Neural cell (in vitro differentiated cells): ENCODE measurements around the gene SSUH2. TPM values are rescaled to one million over a fixed set of nuclear protein-coding genes. Genes with fewer than 3 reads are reported as not detected.

Experiments used
- H2AFZ ChIP-seq: fragments of 200-600, 300-800 bp; sonication (generic), shearing (Covaris generic); 2 replicates; pipeline ENCODE4 v1.6.0; 2014; ENCODE audit warnings: low read depth, mild to moderate bottlenecking, antibody characterized with exemption, low read length, moderate library complexity
- H3F3A ChIP-seq: fragments of 200-600 bp; shearing (Covaris generic); 2 replicates; pipeline ENCODE4 v1.6.1; 2016; ENCODE audit warnings: mild to moderate bottlenecking, moderate library complexity, mixed read lengths, antibody characterized with exemption, low read length; ENCODE audit not compliant: insufficient read depth, poor library complexity, severe bottlenecking
- H3K27ac ChIP-seq: fragments of 200-600, 300-800 bp; sonication (generic), shearing (Covaris generic); 2 replicates; pipeline ENCODE4 v1.5.1; 2014; ENCODE audit warnings: mild to moderate bottlenecking, low read length, moderate library complexity
- H3K27me3 ChIP-seq: fragments of 300-800, 200-600 bp; sonication (generic), shearing (Covaris generic); 2 replicates; pipeline ENCODE4 v1.6.0; 2014; ENCODE audit warnings: mild to moderate bottlenecking, low read depth, low read length, moderate library complexity; ENCODE audit not compliant: insufficient read depth
- H3K36me3 ChIP-seq: fragments of 300-800, 200-600 bp; sonication (generic), shearing (Covaris generic); 2 replicates; pipeline ENCODE4 v1.5.1; 2014; ENCODE audit warnings: mild to moderate bottlenecking, antibody characterized with exemption, low read length, moderate library complexity; ENCODE audit not compliant: insufficient read depth
- H3K4me2 ChIP-seq: fragments of 300-800, 200-600 bp; sonication (generic), shearing (Covaris generic); 2 replicates; pipeline ENCODE4 v1.6.0; 2014; ENCODE audit warnings: mild to moderate bottlenecking, low read length
- H3K4me3 ChIP-seq: fragments of 300-800, 200-600 bp; sonication (generic), shearing (Covaris generic); 2 replicates; pipeline ENCODE4 v1.5.1; 2014; ENCODE audit warnings: mild to moderate bottlenecking, low read length, moderate library complexity
- H3K79me2 ChIP-seq: fragments of 200-600 bp; shearing (Covaris generic); replicated peaks from 2 replicates; pipeline ENCODE4 v1.6.0; 2014; ENCODE audit warnings: mild to moderate bottlenecking, low read length, moderate library complexity; ENCODE audit not compliant: insufficient read depth
- H3K9ac ChIP-seq: fragments of 300-800, 200-600 bp; sonication (generic), shearing (Covaris generic); 2 replicates; pipeline ENCODE4 v1.6.1; 2016; ENCODE audit warnings: mild to moderate bottlenecking, low read length, mixed read lengths
- H3K9me2 ChIP-seq: fragments of 200-600 bp; shearing (Covaris generic); 2 replicates; pipeline ENCODE4 v1.6.1; 2016; ENCODE audit warnings: mild to moderate bottlenecking, low read length, mixed read lengths; ENCODE audit not compliant: insufficient read depth
- H3K9me3 ChIP-seq: fragments of 200-600, 300-800 bp; sonication (generic), shearing (Covaris generic); 2 replicates; pipeline ENCODE4 v1.6.1; 2016; ENCODE audit warnings: mild to moderate bottlenecking, mixed run types, low read length, moderate library complexity, mixed read lengths
- H4K20me1 ChIP-seq: fragments of 200-600 bp; shearing (Covaris generic); 2 replicates; pipeline ENCODE4 v1.6.1; 2016; ENCODE audit warnings: mild to moderate bottlenecking, mixed run types; ENCODE audit not compliant: insufficient read depth
- EP300 ChIP-seq: fragments of 450-650 bp; conservative IDR thresholded peaks from 2 replicates; pipeline ENCODE4 v1.6.1; 2014; ENCODE audit warnings: antibody characterized with exemption, mild to moderate bottlenecking, moderate library complexity; ENCODE audit not compliant: poor library complexity, severe bottlenecking
- EZH2 ChIP-seq: fragments of 200-600, 300-800 bp; shearing (Covaris generic), sonication (generic); IDR thresholded peaks from 2 replicates; pipeline ENCODE4 v1.6.1; 2014; ENCODE audit warnings: antibody characterized with exemption, low read length, borderline replicate concordance, mild to moderate bottlenecking; ENCODE audit not compliant: insufficient read depth, poor library complexity, severe bottlenecking
- MXI1 ChIP-seq: fragments of 450-650 bp; conservative IDR thresholded peaks from 2 replicates; pipeline ENCODE4 v1.6.1; 2014; ENCODE audit warnings: antibody characterized with exemption, mild to moderate bottlenecking; ENCODE audit not compliant: poor library complexity, severe bottlenecking
- POLR2AphosphoS5 ChIP-seq: IDR thresholded peaks from 2 replicates; pipeline ENCODE4 v1.6.1; 2012
- RAD21 ChIP-seq: fragments of 450-650 bp; conservative IDR thresholded peaks from 2 replicates; pipeline ENCODE4 v1.6.1; 2014; ENCODE audit warnings: antibody characterized with exemption, mild to moderate bottlenecking, moderate library complexity
- SMC3 ChIP-seq: fragments of 450-650 bp; conservative IDR thresholded peaks from 2 replicates; pipeline ENCODE4 v1.6.1; 2014; ENCODE audit warnings: antibody characterized with exemption, mild to moderate bottlenecking, moderate library complexity; ENCODE audit not compliant: poor library complexity
- TAF1 ChIP-seq: IDR thresholded peaks from 2 replicates; pipeline ENCODE4 v1.6.1; 2012; ENCODE audit warnings: low read depth
- polyA plus RNA-seq: library from polyadenylated mRNA; depleted of rRNA; stranded (reverse); fragments of >200 nt; gene quantifications from 2 replicates; pipeline ENCODE4 v1.2.3, GENCODE V29; 2014
- TF ChIP-seq, protein P1 (sequence below): IDR thresholded peaks from 2 replicates; pipeline ENCODE4 v1.6.1; 2012; ENCODE audit warnings: borderline replicate concordance
- TF ChIP-seq, protein P2 (sequence below): fragments of 450-650 bp; IDR thresholded peaks from 2 replicates; pipeline ENCODE4 v1.5.1; 2014; ENCODE audit warnings: antibody characterized with exemption, mild to moderate bottlenecking, moderate library complexity; ENCODE audit not compliant: poor library complexity, severe bottlenecking

SSUH2 gene
- polyA plus RNA-seq, 1 donor from 2014 or later, result 0.88 TPM

DNA sequence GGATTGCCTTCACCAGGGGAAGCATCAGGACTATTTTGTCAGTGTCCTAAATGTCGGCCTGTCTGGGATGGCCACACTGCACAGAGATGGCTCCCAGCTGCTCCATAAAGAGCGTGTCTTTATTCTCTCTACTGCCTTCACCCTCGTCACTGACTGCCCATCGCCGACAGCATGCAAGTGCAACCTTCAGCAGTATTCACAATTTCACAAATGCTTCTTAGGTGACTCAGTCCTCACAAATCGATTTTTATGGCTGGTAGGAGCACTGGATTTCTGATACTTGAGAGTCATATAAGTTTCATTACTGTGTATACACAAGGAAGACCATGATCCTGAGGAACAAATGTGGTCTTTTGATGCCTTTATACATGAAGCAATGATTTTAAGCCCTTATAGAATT, 1.1 kb upstream of the SSUH2 start:
- H3K4me2 ChIP-seq, result no peak overlapping the region
- no peak for TF ChIP-seq EZH2
- no peak for TF ChIP-seq RAD21
- TF ChIP-seq TAF1, result no peak
- no peak for TF ChIP-seq EP300
- TF ChIP-seq SMC3, result no peak
- TF ChIP-seq, protein P1, sequence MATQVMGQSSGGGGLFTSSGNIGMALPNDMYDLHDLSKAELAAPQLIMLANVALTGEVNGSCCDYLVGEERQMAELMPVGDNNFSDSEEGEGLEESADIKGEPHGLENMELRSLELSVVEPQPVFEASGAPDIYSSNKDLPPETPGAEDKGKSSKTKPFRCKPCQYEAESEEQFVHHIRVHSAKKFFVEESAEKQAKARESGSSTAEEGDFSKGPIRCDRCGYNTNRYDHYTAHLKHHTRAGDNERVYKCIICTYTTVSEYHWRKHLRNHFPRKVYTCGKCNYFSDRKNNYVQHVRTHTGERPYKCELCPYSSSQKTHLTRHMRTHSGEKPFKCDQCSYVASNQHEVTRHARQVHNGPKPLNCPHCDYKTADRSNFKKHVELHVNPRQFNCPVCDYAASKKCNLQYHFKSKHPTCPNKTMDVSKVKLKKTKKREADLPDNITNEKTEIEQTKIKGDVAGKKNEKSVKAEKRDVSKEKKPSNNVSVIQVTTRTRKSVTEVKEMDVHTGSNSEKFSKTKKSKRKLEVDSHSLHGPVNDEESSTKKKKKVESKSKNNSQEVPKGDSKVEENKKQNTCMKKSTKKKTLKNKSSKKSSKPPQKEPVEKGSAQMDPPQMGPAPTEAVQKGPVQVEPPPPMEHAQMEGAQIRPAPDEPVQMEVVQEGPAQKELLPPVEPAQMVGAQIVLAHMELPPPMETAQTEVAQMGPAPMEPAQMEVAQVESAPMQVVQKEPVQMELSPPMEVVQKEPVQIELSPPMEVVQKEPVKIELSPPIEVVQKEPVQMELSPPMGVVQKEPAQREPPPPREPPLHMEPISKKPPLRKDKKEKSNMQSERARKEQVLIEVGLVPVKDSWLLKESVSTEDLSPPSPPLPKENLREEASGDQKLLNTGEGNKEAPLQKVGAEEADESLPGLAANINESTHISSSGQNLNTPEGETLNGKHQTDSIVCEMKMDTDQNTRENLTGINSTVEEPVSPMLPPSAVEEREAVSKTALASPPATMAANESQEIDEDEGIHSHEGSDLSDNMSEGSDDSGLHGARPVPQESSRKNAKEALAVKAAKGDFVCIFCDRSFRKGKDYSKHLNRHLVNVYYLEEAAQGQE, result no peak
- TF ChIP-seq, protein P2, sequence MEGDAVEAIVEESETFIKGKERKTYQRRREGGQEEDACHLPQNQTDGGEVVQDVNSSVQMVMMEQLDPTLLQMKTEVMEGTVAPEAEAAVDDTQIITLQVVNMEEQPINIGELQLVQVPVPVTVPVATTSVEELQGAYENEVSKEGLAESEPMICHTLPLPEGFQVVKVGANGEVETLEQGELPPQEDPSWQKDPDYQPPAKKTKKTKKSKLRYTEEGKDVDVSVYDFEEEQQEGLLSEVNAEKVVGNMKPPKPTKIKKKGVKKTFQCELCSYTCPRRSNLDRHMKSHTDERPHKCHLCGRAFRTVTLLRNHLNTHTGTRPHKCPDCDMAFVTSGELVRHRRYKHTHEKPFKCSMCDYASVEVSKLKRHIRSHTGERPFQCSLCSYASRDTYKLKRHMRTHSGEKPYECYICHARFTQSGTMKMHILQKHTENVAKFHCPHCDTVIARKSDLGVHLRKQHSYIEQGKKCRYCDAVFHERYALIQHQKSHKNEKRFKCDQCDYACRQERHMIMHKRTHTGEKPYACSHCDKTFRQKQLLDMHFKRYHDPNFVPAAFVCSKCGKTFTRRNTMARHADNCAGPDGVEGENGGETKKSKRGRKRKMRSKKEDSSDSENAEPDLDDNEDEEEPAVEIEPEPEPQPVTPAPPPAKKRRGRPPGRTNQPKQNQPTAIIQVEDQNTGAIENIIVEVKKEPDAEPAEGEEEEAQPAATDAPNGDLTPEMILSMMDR, result no peak
- TF ChIP-seq POLR2AphosphoS5, result no peak
- no peak for TF ChIP-seq MXI1
- H3K79me2 ChIP-seq, result no peaks in the 10 kb centered on the region
- no peaks in the 10 kb centered on the region for H3K9me3 ChIP-seq
- H3K27me3 ChIP-seq, result no peaks in the 10 kb centered on the region
- no peak overlapping the region for H2AFZ ChIP-seq
- no peaks in the 10 kb centered on the region for H3K36me3 ChIP-seq
- H3K9me2 ChIP-seq, result no peaks in the 10 kb centered on the region
- H3K27ac ChIP-seq, result no peak overlapping the region
- H3F3A ChIP-seq, result no peaks in the 10 kb centered on the region
- no peak overlapping the region for H3K4me3 ChIP-seq
- H4K20me1 ChIP-seq, result no peaks in the 10 kb centered on the region
- H3K9ac ChIP-seq, result no peak overlapping the region

DNA sequence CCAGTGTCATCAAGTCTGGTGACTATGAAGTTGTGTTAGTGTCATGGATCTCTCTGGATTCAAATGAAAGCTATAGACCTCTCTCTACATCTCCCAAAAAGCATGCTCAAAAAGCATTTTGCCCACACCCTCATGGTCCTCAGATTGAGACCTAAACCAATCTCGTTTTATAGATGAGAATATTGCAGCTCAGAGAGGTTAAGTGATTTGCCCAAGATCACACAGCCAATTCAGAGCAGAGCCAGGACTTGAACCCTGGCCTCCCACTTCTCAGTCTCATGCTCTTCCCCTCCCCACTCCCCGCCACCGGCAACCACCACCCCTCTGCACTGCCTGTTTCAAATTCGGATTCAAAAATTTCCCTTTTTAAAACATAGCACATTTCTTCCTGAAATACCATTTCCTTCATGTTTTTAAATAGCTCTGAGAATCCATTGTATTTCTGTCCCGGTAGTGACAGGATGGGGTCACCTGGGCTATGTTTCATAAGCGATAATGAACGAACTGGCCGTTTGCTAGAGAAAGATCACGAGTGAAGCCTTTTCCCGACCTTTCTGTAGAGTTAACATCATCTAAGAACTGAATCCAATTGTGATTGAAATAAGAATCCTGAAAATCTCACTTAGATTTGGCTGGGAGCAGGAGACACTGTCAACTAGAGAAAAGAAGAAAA, 769 bp downstream of the SSUH2 start:
- Histone ChIP-seq H3K79me2 (no peaks in the 10 kb centered on the region), H3K4me2 (no peak overlapping the region)

More for the DNA sequence above, 769 bp downstream of the SSUH2 start:
- no peak overlapping the region for H2AFZ ChIP-seq
- H3K9me3 ChIP-seq, result no peaks in the 10 kb centered on the region
- H3F3A ChIP-seq, result no peaks in the 10 kb centered on the region
- H4K20me1 ChIP-seq, result no peaks in the 10 kb centered on the region
- H3K36me3 ChIP-seq, result no peaks in the 10 kb centered on the region
- H3K27ac ChIP-seq, result no peak overlapping the region
- H3K9ac ChIP-seq, result no peak overlapping the region
- TF ChIP-seq SMC3 (no peak), TAF1 (no peak), POLR2AphosphoS5 (no peak), MXI1 (no peak), EZH2 (no peak), EP300 (no peak), RAD21 (no peak)
- TF ChIP-seq, protein P1, result no peak
- TF ChIP-seq, protein P2, result no peak
- no peak overlapping the region for H3K4me3 ChIP-seq
- no peaks in the 10 kb centered on the region for H3K9me2 ChIP-seq
- H3K27me3 ChIP-seq, result no peaks in the 10 kb centered on the region
